Measurements from ENCODE around the gene SNTG2.

GRCh38 chr2:1353543-1353942, 402.9 kb downstream of the SNTG2 start:
- TF ChIP-seq, protein P1, sequence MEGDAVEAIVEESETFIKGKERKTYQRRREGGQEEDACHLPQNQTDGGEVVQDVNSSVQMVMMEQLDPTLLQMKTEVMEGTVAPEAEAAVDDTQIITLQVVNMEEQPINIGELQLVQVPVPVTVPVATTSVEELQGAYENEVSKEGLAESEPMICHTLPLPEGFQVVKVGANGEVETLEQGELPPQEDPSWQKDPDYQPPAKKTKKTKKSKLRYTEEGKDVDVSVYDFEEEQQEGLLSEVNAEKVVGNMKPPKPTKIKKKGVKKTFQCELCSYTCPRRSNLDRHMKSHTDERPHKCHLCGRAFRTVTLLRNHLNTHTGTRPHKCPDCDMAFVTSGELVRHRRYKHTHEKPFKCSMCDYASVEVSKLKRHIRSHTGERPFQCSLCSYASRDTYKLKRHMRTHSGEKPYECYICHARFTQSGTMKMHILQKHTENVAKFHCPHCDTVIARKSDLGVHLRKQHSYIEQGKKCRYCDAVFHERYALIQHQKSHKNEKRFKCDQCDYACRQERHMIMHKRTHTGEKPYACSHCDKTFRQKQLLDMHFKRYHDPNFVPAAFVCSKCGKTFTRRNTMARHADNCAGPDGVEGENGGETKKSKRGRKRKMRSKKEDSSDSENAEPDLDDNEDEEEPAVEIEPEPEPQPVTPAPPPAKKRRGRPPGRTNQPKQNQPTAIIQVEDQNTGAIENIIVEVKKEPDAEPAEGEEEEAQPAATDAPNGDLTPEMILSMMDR (IDR thresholded peaks at IDR 0.05; ENCODE audit: insufficient read depth, low read depth, low read length) = no peak
- no peak for TF ChIP-seq EZH2 (IDR thresholded peaks at IDR 0.05; ENCODE audit: insufficient read depth, low read length)
